GM18505 (cell line): ENCODE results near the gene RPS19.

Source experiments
- ATAC-seq: cut with Tn5 transposase; IDR thresholded peaks from one replicate; pipeline ENCODE4 v1.9.1; 2021; ENCODE audit not compliant: unreplicated experiment
- POLR2A ChIP-seq: IDR thresholded peaks from 4 replicates; pipeline ENCODE4 v1.6.1; 2011; ENCODE audit warnings: borderline replicate concordance; ENCODE audit not compliant: insufficient read depth, insufficient read length; ENCODE audit errors: extremely low read depth

Gene RPS19

DNA sequence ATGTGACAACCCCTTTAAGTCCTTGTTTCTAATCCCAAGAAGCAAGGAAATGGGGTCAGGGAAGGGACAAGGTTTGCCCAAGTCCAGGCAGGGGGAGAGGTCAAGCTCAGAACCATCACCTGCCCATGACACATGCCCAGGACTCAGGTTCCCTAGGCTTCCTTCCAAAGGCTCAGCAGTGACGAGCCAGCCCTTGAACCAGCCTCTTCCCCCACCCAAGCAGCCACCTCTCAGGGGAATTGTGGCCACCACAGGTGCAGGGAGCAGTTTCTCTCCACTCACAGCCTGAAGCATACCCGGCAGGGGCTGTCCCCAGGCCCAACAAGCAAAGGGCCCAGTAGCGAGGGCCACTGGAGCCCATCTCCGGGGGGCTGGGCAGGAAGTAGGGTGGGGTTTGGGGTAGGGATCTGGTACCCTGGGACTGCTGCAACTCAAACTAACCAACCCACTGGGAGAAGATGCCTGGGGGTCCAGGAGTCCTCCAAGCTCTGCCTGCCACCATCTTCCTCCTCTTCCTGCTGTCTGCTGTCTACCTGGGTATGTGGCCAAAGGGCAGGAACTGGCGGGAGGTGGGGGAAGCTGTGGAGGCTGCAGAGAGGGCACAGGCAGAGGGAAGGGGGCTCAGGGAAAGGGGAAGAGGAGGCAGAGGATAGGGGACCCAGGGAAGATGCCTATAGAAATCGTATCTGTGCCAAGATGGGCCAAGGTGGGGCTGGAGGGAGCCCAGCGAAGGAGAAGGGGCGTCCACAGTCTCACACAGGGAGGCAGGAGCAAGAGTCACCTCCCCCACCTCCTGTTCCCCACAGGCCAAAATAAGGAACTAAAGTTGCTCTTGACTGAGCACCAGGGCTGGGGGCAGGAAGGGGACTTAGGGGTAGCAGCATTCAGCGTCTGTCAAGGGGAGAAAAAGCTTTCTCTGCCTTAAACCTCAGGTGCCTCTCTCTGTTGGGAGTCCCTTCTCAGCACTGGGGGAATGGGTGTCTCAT, 17.1 kb downstream of the RPS19 start, which contains the start of gene CD79A:
Gene CD79A (plus strand): TSS at position 433 of the 986 bp plus-strand sequence. CDS start 26 bp downstream, at position 459.
- ATAC-seq = peak; percentile 57
- peak; percentile 62 for TF ChIP-seq POLR2A

DNA sequence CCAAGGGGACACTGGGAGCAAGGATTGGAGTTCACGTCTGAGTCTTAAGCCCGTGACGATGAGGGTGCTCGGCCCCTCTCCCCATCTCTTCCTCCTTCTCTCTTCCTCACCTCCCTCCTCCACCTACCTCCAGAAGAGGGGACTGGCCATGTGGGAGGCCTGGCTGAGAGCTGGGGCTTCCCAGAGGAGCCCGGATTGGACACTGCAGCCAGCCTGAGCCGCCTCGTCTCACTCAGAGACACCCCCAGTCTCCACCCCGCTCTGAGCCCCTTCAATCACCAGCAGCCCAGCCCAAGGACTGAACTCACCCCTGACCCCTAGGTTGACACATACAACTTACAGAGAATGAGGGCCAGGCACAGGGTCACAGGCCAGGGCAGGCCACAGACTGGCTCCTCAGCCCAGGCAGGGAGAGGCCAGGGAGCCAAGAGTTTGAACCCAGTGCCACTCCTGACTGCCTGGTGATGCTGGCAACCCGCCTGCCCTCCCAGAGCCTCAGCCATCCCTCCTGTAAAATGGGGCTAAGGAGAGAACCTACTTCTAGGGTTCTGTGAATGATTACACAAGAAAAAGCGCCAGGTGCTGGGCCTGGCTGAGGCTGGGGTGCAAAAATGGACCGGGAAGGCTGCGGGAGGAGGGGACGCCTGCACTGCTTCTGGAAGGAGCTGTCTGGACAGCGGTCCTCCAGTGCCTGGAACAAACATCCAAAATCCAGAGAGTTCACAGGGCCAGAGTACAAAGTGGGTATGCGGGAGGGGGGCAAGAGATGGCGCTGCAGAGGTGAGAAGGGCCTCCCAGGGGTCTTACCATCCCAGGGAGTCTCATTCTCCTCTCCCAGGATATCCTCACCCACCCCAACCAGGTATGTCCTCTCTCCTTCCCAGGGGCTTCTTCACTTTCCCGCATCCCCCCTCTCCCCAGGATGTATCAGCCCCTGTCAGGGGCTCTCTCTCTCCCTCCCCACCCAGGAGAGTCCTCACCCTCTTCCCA, 18.2 kb downstream of the RPS19 start:
- peak; percentile 85 for TF ChIP-seq POLR2A
- ATAC-seq = no peak

DNA sequence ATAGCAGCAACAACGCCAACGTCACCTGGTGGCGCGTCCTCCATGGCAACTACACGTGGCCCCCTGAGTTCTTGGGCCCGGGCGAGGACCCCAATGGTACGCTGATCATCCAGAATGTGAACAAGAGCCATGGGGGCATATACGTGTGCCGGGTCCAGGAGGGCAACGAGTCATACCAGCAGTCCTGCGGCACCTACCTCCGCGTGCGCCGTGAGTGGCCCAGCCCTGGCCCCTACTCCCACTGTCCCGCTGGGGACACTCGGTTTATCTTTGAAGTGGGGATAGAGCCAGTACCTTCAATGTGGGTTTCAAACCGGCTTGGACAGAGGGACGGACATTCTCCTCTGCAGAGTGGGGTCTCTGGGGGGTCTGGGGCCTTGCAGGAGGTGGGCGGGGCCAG, 19.0 kb downstream of the RPS19 start:
- TF ChIP-seq POLR2A = no peak
- no peak for ATAC-seq

DNA sequence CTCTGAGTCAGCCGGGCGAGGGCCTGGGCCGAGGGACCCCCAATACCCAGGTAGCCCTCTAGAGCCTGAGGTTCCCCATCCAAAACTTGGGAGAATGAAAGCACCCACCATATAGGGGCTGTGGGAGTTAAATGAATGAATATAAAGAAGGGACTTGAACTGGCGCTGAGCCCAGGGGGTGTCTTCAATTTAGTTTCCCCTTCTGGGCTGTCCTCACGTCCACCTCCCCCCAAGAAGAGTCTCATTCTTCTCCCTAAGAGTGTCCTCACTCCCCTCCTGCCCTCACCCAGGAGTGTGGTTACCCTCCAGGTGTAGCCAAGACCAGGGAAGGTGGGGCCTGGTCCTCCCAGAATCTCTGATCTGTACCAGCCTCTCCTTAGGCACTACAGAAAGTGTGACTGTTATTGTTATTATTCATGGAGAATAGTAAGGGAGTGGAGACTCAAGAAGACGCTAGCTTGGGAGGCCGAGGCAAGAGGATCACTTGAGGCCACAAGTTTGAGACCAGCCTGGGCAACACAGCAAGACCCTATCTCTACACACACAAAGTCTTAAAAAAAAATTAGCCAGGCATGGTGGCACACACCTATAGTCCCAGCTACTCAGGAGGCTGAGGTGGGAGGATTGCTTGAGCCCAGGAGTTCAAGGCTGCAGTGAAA, 19.7 kb downstream of the RPS19 start:
- no peak for ATAC-seq
- TF ChIP-seq POLR2A = no peak

DNA sequence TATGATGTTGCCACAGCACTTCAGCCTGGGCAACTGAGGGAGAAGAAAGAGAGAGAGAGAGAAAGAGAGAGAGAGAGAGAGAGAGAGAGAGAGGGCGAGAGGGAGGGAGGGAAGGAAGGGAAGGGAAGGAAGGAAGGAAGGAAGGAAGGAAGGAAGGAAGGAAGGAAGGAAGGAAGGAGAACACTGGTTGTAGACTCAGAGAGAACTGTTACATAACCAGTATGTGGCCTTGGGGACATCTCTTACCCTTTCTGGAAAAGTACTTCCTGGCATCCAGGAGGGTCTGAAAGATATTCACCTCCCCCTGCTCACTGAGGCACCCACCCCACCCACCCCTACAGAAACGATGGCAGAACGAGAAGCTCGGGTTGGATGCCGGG, 20.3 kb downstream of the RPS19 start:
- no peak for ATAC-seq

DNA sequence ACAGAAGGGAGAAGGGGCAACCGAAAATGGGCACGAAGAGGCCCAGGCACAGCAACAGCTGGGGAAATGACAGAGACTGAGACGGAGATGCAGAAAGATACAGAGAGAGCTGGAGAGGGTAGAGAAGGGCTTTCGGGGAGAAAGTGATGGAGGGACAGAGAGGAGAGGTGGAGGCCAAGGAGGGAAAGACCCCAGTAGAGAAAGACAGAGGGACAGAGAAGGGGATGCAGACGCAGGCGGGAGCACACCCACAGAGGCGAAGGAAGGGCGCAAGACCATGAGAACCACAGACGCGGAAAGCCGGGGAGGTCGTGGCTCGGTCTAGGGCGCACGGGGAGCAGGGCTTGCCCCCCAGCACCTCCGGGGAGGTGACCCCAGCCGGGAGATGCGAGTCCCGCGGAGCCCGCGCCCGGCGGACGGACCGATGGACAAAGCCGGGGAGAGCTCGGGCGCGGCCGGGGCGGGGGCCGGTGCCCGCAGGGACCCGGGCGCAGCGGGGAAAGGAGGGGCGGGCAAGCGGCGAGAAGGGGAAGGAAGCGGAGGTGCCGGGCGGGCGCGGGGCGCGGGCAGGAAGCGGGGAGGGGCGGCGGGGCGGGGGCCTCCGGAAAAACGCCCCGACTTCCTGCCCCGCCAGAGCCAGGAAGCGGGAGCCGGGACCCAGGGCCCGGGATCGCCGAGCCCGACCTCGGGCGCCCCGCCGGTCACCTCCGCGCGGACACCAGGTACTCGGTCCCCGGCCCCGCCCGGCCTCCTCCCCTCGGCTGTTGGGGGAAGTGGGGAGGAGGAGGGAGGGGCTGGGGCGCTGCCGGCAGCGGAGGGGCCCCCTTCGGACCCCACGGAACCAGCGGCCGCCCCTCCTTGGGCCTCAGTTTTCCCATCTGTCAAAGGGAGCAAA, 22.8 kb downstream of the RPS19 start, which contains the start of gene ARHGEF1:
Gene ARHGEF1 (plus strand): TSS at position 617 of the 895 bp plus-strand sequence. CDS start 4,899 bp downstream, outside the sequence.
- TF ChIP-seq POLR2A = peak; percentile 69
- ATAC-seq = no peak

More for the DNA sequence above, 20.3 kb downstream of the RPS19 start:
- TF ChIP-seq POLR2A = no peak

DNA sequence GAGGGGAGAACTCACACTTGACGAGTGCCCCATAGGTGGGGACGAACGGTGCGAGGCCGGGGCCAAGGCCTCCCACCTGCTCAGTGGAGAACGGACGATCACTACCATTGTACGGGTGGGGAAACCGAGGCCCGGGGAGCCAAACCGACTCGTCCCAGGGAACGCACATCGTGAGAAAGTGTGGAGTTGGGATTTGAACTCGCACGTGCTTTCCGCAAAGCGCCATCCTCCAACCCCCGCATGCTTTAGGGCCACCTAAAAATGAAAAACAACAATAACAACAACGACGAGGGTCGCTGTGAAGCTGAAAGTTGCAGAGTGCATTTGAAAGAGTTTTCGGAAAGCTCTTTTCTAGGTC, 23.4 kb downstream of the RPS19 start:
- no peak for TF ChIP-seq POLR2A
- ATAC-seq = no peak

DNA sequence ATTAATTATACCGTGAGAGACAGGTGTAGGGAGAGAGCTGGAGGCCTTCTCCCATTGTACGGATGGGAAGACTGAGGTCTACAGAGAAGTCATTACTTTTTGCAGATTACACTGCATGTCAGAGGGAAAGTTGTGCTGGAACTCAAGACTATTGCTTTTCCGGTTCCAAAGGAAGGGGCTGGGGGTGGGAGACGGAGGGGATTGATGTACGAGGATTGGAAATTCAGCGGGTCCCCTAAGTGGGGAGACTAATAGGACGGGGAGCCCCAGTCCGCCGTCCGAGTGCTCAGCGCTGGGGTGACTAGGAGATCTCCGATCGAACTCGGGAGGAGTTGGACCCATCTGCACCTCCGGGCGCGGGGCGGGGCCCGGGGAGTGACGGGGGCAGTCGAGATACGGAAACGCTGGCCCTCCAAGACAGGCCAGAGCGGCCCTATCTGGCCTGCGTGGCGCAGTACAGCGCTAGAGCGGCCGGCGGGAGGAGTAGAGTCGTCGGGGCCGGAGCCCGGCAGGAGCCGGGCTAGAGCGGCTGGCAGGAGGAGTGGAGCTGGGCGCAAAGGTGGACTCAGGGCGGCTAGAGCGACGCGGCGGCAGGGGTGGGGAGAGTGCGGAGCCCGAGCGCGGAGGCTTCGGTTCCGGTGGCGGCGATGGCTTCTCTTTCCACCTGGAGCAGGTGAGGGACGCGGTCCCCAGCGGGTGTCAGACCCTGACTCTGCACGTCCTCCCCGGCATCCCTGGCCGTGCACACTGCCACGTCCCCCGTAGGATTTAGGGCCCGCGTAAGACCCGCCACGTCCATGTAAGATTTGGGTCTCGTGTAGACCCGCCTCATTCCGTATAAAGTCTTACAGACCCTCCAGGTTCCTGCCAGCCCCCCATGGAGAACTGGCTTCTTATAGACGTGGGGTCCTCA, 24.0 kb downstream of the RPS19 start:
- TF ChIP-seq POLR2A = peak; percentile 98
- peak; percentile 65 for ATAC-seq

DNA sequence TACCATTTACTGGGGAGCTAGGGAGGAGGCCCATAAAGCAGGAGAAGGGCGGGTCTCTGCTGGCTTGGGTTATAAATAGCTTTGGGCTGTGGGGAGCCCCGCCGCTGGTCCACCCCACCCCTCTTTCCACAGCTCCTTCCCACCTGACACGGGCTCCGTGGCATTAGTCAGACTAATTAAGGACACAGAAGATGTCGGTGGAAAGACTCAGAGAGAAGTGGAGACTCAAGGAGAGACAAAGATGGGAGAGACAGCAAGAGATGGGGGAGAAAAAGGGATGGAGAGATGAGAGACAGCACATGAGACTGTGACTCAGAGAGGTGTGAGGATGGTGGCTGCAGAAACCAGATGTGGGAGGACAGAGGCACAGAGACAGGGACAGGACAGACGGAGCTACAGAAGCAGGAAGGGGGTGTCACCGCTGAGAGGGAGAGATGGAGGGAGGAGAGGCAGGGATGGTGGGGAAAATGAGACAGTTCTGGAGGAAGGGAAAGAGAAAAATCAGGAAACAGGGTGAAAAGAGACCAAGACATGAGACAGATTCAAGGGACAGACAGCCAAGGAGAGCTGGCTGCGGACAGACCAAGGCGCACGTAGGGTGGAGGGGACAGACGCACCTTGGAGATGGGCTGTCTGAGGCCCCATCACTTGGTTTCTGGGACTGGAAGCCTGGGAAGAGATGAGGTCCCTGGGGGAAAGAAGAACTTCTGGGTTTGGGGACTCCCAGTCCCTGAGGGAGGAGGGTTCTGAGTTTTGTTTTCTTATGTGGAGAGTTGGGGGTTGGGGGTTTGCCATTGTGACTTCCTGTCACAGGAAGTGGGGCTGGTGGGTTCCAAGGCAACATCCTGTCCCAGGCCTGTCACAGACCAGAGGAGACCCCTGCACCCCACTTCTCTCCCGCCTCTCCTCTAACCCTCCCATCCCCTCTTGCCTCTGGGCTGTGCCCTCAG, 27.0 kb downstream of the RPS19 start:
- peak; percentile 35 for TF ChIP-seq POLR2A
- no peak for ATAC-seq

DNA sequence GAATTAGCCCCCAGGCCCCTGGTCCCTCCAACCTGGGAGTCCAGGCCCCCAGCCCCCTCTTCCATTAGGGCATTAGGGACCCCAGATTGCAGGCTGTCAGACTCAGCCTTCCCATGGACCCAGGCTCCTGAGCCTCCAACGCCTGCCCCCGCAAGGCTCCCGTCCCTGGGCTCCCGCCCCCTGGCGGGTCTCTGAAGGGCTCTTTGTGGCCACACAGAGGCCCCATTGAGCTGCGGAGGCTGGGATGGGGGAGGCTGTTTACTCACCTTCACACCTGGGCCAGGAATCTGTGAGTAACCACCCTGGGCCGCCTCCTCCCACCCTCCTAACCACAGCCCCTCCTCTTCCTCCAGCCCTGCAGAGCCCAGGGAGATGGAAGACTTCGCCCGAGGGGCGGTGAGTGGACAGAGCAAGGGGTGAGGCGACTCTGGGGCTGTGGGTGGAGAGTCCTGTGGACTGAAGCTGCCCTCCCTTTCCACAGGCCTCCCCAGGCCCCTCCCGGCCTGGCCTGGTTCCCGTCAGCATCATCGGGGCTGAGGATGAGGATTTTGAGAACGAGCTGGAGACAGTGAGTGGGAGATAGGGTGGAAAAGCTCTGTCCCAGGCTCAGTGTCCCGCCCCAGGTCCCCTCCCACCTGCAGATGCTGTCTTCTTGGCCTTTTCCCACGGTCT, 27.8 kb downstream of the RPS19 start:
- ATAC-seq = no peak
- no peak for TF ChIP-seq POLR2A

DNA sequence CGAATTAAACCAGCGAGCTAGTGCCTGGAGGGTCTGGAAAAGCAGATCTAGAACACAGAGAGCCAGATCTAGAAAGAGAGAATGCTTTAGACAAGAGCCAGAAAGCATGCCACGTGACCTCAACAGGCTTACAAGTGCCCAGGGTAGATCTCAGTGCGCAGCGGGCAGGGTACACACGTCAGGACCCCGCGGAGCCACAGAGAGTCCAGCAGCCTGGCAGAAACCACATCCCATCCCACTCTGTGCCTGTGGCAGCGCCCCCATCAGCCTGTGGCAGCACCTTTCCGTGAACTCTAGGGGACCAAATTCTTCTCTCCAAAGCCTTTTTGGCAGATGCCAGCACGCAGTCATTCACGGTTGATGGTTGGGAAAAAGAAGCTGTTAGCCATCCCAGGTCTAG, 28.9 kb downstream of the RPS19 start:
- TF ChIP-seq POLR2A = no peak
- ATAC-seq = no peak
